HepG2 (cell line): Measurements from ENCODE around the gene CTNND2. TPM values are rescaled to one million over a fixed set of nuclear protein-coding genes. Genes with fewer than 3 reads are reported as not detected.

Experiments
- DZIP1 ChIP-seq: sonication (generic); formaldehyde crosslinking; IDR thresholded peaks from 2 replicates; pipeline ENCODE4 v1.5.0; 2020; ENCODE audit warnings: mild to moderate bottlenecking, missing genetic modification reagents
- MAZ ChIP-seq, 2 experiments: sonication (generic) in 1 of 2; formaldehyde crosslinking in 1 of 2; IDR thresholded peaks; 2 replicates each; pipeline versions ENCODE4 v1.5.0 to v1.6.1; 2012 to 2020; ENCODE audit warnings: low read depth in 2 of 2, mild to moderate bottlenecking in 2 of 2, borderline replicate concordance in 1 of 2, improper control_type of control experiment in 1 of 2, low read length in 1 of 2, missing genetic modification reagents in 1 of 2, moderate library complexity in 1 of 2
- RARG ChIP-seq: sonication (generic); formaldehyde crosslinking; IDR thresholded peaks from 2 replicates; pipeline ENCODE4 v1.4.0; 2020; ENCODE audit warnings: low read depth, mild to moderate bottlenecking, missing genetic modification reagents
- TSC22D2 ChIP-seq: sonication (generic); formaldehyde crosslinking; IDR thresholded peaks from 2 replicates; pipeline ENCODE4 v1.5.1; 2020; ENCODE audit warnings: missing genetic modification reagents, mild to moderate bottlenecking, borderline replicate concordance
- ZBTB40 ChIP-seq, 2 experiments: fragments of 450-650 bp in 1 of 2; sonication (generic) in 1 of 2; formaldehyde crosslinking in 1 of 2; IDR thresholded peaks; 2 replicates each; pipeline versions ENCODE4 v1.6.1 to v1.8.0; 2016 to 2022; ENCODE audit warnings: antibody characterized with exemption in 1 of 2, mild to moderate bottlenecking in 1 of 2, missing genetic modification reagents in 1 of 2
- ZBTB8A ChIP-seq: sonication (generic); formaldehyde crosslinking; IDR thresholded peaks from 2 replicates; pipeline ENCODE4 v1.4.0; 2020; ENCODE audit warnings: mild to moderate bottlenecking, low read depth, missing genetic modification reagents, borderline replicate concordance
- ZFP36L1 ChIP-seq: sonication (generic); formaldehyde crosslinking; IDR thresholded peaks from 2 replicates; pipeline ENCODE4 v1.8.0; 2022; ENCODE audit warnings: mild to moderate bottlenecking, missing genetic modification reagents, moderate library complexity
- ZNF574 ChIP-seq: sonication (generic); formaldehyde crosslinking; IDR thresholded peaks from 2 replicates; pipeline ENCODE4 v1.4.0; 2020; ENCODE audit warnings: missing genetic modification reagents
- ZNF703 ChIP-seq: sonication (generic); formaldehyde crosslinking; IDR thresholded peaks from 2 replicates; pipeline ENCODE4 v1.5.1; 2020; ENCODE audit warnings: missing genetic modification reagents, mild to moderate bottlenecking, moderate library complexity, borderline replicate concordance
- ZNF761 ChIP-seq: sonication (generic); formaldehyde crosslinking; conservative IDR thresholded peaks from 2 replicates; pipeline ENCODE4 v1.4.0; 2020; ENCODE audit warnings: mild to moderate bottlenecking, missing genetic modification reagents
- polyA plus RNA-seq, 8 experiments: library from polyadenylated mRNA; depleted of rRNA in 3 of 8; stranded (reverse) in 7 of 8; unstranded in 1 of 8; fragments of >200 nt; fragmentation: Illumina TruSeq in 4 of 8; extraction: Trizol in 4 of 8; gene quantifications; 2 replicates each; pipeline versions ENCODE4 v1.2.1 to v1.2.3, GENCODE V29; 2011 to 2016; ENCODE audit warnings: low read depth in 4 of 8, missing spikeins in 1 of 8, mixed read lengths in 1 of 8; ENCODE audit not compliant: insufficient read depth in 1 of 8
- total RNA-seq, 5 experiments: library from RNA; depleted of rRNA; stranded (reverse); fragments of >200 nt; fragmentation: Illumina TruSeq; extraction: Trizol; gene quantifications; 2 replicates each; pipeline ENCODE4 v1.2.3, GENCODE V29; 2016; ENCODE audit warnings: low read depth in 1 of 5
- TF ChIP-seq, protein P1 (sequence below): sonication (generic); formaldehyde crosslinking; IDR thresholded peaks from 2 replicates; pipeline ENCODE4 v1.5.0; 2020; ENCODE audit warnings: missing genetic modification reagents, mild to moderate bottlenecking, borderline replicate concordance

The CTNND2 gene
- total and polyA plus RNA-seq, 2 of the 13 experiments (the other 11 are each of a cell fraction or from before 2014, with no cell fraction given), result not detected

DNA sequence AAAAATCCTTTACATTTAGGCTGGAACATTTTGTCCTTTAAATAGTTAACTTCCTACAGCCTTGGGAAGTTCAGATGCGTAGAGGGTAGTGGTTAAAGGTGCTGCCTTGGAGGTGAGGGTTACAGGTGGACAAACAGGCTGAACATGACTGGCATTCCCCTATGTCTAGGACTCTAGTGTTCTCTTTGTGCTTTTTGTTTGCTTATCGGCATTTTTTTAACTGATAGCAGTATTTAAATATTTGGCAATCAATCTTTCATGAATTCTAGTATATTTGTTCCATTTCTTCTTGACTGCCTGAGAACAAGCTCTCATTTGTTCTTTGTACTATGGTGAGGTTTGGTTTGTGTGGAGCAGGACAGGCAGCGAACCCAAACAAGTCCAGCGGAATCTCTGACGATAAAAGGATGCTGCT lies 307.6 kb downstream of the CTNND2 start (continued):
- TF ChIP-seq ZBTB40 (IDR thresholded peaks at IDR 0.05) (no peak), ZBTB40 (CRISPR knock-in tag; IDR thresholded peaks at IDR 0.05) (no peak), DZIP1 (no peak), ZNF761 (CRISPR knock-in tag) (0 out of 2 replicates have a peak, but pooled peaks have one; percentile 52), ZNF574 (CRISPR knock-in tag) (no peak), ZBTB8A (no peak), RARG (CRISPR knock-in tag) (no peak), ZNF703 (no peak), ZFP36L1 (no peak), MAZ (IDR thresholded peaks at IDR 0.05; ENCODE audit: borderline replicate concordance, low read depth, low read length) (no peak), MAZ (CRISPR knock-in tag; IDR thresholded peaks at IDR 0.05; ENCODE audit: low read depth) (no peak), TSC22D2 (CRISPR knock-in tag) (no peak)
- TF ChIP-seq, protein P1, sequence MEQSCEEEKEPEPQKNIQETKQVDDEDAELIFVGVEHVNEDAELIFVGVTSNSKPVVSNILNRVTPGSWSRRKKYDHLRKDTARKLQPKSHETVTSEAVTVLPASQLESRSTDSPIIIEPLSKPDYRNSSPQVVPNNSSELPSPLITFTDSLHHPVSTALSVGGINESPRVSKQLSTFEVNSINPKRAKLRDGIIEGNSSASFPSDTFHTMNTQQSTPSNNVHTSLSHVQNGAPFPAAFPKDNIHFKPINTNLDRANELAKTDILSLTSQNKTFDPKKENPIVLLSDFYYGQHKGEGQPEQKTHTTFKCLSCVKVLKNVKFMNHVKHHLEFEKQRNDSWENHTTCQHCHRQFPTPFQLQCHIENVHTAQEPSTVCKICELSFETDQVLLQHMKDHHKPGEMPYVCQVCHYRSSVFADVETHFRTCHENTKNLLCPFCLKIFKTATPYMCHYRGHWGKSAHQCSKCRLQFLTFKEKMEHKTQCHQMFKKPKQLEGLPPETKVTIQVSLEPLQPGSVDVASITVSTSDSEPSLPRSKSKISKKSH (CRISPR knock-in tag), result no peak
